H9 (cell line): ENCODE results near the gene SS18. TPM values are rescaled to one million over a fixed set of nuclear protein-coding genes. Genes with fewer than 3 reads are reported as not detected.
"Not testable (repeated sequence)": the region's sequence is repeated elsewhere in the genome, so short reads cannot be mapped to it uniquely, and the experiment has no call there.

Experiments
- DNase-seq: peaks from one replicate; pipeline ENCODE4 v3.0.0-alpha.2; 2017
- H2AFZ ChIP-seq: one replicate; pipeline ENCODE4 v1.6.1; 2013; ENCODE audit warnings: mild to moderate bottlenecking, low read length, control low read depth, moderate library complexity
- H2AK5ac ChIP-seq: 2 replicates; pipeline ENCODE4 v1.6.1; 2013; ENCODE audit warnings: low read length, control low read depth, mixed read lengths; ENCODE audit not compliant: insufficient read length
- H2BK120ac ChIP-seq: one replicate; pipeline ENCODE4 v1.6.1; 2013; ENCODE audit warnings: low read depth, mild to moderate bottlenecking, low read length, control low read depth, inconsistent platforms; ENCODE audit not compliant: poor library complexity, severe bottlenecking
- H2BK12ac ChIP-seq: 2 replicates; pipeline ENCODE4 v1.6.1; 2013; ENCODE audit warnings: low read length, control low read depth, mixed read lengths, low read depth; ENCODE audit not compliant: insufficient read length
- H2BK15ac ChIP-seq: 2 replicates; pipeline ENCODE4 v1.6.1; 2013; ENCODE audit warnings: low read depth, low read length, control low read depth
- H2BK20ac ChIP-seq: one replicate; pipeline ENCODE4 v1.6.1; 2013; ENCODE audit warnings: low read depth, mild to moderate bottlenecking, low read length, control low read depth, inconsistent platforms; ENCODE audit not compliant: poor library complexity, severe bottlenecking
- H2BK5ac ChIP-seq: 2 replicates; pipeline ENCODE4 v1.6.1; 2013; ENCODE audit warnings: low read length, control low read depth, mixed read lengths; ENCODE audit not compliant: insufficient read length
- H3K14ac ChIP-seq: 2 replicates; pipeline ENCODE4 v1.6.1; 2013; ENCODE audit warnings: low read length, control low read depth; ENCODE audit not compliant: insufficient read depth
- H3K18ac ChIP-seq: 2 replicates; pipeline ENCODE4 v1.6.1; 2013; ENCODE audit warnings: low read depth, mild to moderate bottlenecking, mixed read lengths, low read length, control low read depth; ENCODE audit not compliant: insufficient read length
- H3K23ac ChIP-seq: 2 replicates; pipeline ENCODE4 v1.6.1; 2013; ENCODE audit warnings: low read length, control low read depth, mixed read lengths, low read depth; ENCODE audit not compliant: insufficient read length
- H3K23me2 ChIP-seq: 2 replicates; pipeline ENCODE4 v1.6.1; 2013; ENCODE audit warnings: low read depth, mild to moderate bottlenecking, mixed read lengths, low read length, control low read depth; ENCODE audit not compliant: insufficient read length, poor library complexity, severe bottlenecking
- H3K27ac ChIP-seq: 2 replicates; pipeline ENCODE4 v1.5.1; 2013; ENCODE audit warnings: low read length, control low read depth, mixed read lengths, low read depth; ENCODE audit not compliant: insufficient read length
- H3K27me3 ChIP-seq: 2 replicates; pipeline ENCODE4 v1.6.1; 2013; ENCODE audit warnings: low read length, control low read depth, inconsistent platforms; ENCODE audit not compliant: insufficient read depth
- H3K4ac ChIP-seq: 2 replicates; pipeline ENCODE4 v1.6.1; 2013; ENCODE audit warnings: low read depth, mild to moderate bottlenecking, control low read depth, inconsistent platforms, low read length, moderate library complexity
- H3K4me1 ChIP-seq: 2 replicates; pipeline ENCODE4 v1.6.1; 2013; ENCODE audit warnings: low read length, control low read depth, inconsistent platforms; ENCODE audit not compliant: insufficient read depth
- H3K4me2 ChIP-seq: 2 replicates; pipeline ENCODE4 v1.6.1; 2013; ENCODE audit warnings: low read length, control low read depth, mixed read lengths; ENCODE audit not compliant: insufficient read length, insufficient read depth
- H3K56ac ChIP-seq: 2 replicates; pipeline ENCODE4 v1.6.1; 2013; ENCODE audit warnings: low read depth, mild to moderate bottlenecking, mixed read lengths, low read length, control low read depth; ENCODE audit not compliant: insufficient read length
- H3K79me1 ChIP-seq: 2 replicates; pipeline ENCODE4 v1.6.1; 2013; ENCODE audit warnings: low read depth, mild to moderate bottlenecking, moderate library complexity, low read length, control low read depth, inconsistent platforms; ENCODE audit not compliant: insufficient read depth, poor library complexity, severe bottlenecking
- H3K79me2 ChIP-seq: 2 replicates; pipeline ENCODE4 v1.6.1; 2013; ENCODE audit warnings: low read length, control low read depth, inconsistent platforms; ENCODE audit not compliant: insufficient read depth
- H3K9ac ChIP-seq: 2 replicates; pipeline ENCODE4 v1.6.1; 2013; ENCODE audit warnings: low read length, control low read depth, mixed read lengths; ENCODE audit not compliant: insufficient read length; ENCODE audit errors: extremely low read depth
- H3K9me3 ChIP-seq: one replicate; pipeline ENCODE4 v1.6.1; 2013; ENCODE audit warnings: low read depth, low read length, inconsistent platforms; ENCODE audit not compliant: control insufficient read depth
- H3T11ph ChIP-seq: one replicate; pipeline ENCODE4 v1.6.1; 2013; ENCODE audit warnings: mild to moderate bottlenecking, low read length, control low read depth, inconsistent platforms
- H4K20me1 ChIP-seq: one replicate; pipeline ENCODE4 v1.6.1; 2013; ENCODE audit not compliant: control insufficient read depth, insufficient read length, insufficient read depth
- H4K5ac ChIP-seq: 2 replicates; pipeline ENCODE4 v1.6.1; 2013; ENCODE audit warnings: low read depth, mild to moderate bottlenecking, mixed read lengths, low read length, control low read depth; ENCODE audit not compliant: insufficient read length
- H4K8ac ChIP-seq: replicated peaks from 2 replicates; pipeline ENCODE4 v1.6.1; 2013; ENCODE audit warnings: low read length, control low read depth, mixed read lengths, low read depth; ENCODE audit not compliant: insufficient read length
- H4K91ac ChIP-seq: 2 replicates; pipeline ENCODE4 v1.6.1; 2013; ENCODE audit warnings: low read depth, mild to moderate bottlenecking, moderate library complexity, mixed read lengths, low read length, control low read depth; ENCODE audit not compliant: insufficient read length
- H3K27ac Mint-ChIP-seq, 3 experiments: 2 replicates in 2 of 3; 3 replicates in 1 of 3; pipeline ENCODE4 v1.8.0; 2020 to 2021; ENCODE audit warnings: mixed read lengths in 3 of 3, mild to moderate bottlenecking in 1 of 3, moderate library complexity in 1 of 3
- H3K27me3 Mint-ChIP-seq: 2 replicates; pipeline ENCODE4 v1.8.0; 2021; ENCODE audit warnings: low read depth, mild to moderate bottlenecking, moderate library complexity, mixed read lengths
- H3K36me3 Mint-ChIP-seq, 3 experiments: 2 replicates in 2 of 3; 3 replicates in 1 of 3; pipeline ENCODE4 v1.8.0; 2020 to 2021; ENCODE audit warnings: low read depth in 3 of 3, mixed read lengths in 3 of 3; ENCODE audit not compliant: insufficient read depth in 1 of 3
- H3K4me1 Mint-ChIP-seq, 2 experiments: 2 replicates each; pipeline ENCODE4 v1.8.0; 2020; ENCODE audit warnings: mixed read lengths in 2 of 2
- H3K4me3 Mint-ChIP-seq, 2 experiments: 2 replicates in 1 of 2; 3 replicates in 1 of 2; pipeline ENCODE4 v1.8.0; 2020 to 2021; ENCODE audit warnings: mild to moderate bottlenecking in 2 of 2, mixed read lengths in 2 of 2, moderate library complexity in 1 of 2
- H3K9me3 Mint-ChIP-seq, 2 experiments: 2 replicates in 1 of 2; 3 replicates in 1 of 2; pipeline ENCODE4 v1.8.0; 2020; ENCODE audit warnings: mild to moderate bottlenecking in 2 of 2, mixed read lengths in 2 of 2, moderate library complexity in 1 of 2
- CTCF ChIP-seq: fragments of 200-600 bp; sonication (generic); conservative IDR thresholded peaks from 3 replicates; pipeline ENCODE4 v1.8.0; 2021; ENCODE audit warnings: antibody characterized with exemption, mild to moderate bottlenecking
- WGBS: extraction: QIAGEN DNeasy Blood & Tissue Kit; methylation state at CpG from one replicate; pipeline ENCODE4 v1.1.7; 2013; ENCODE audit warnings: missing lambda C conversion rate, low lambda C conversion rate, mixed read lengths; ENCODE audit not compliant: insufficient read length; ENCODE audit errors: extremely low coverage; 5-methylcytosine and 5-hydroxymethylcytosine counted together
- total RNA-seq: library from RNA; stranded (reverse); gene quantifications from 2 replicates; pipeline ENCODE4 v1.2.1, GENCODE V29; 2021

Gene SS18
- total RNA-seq, 1 experiment from 2014 or later = 87.9 TPM

- Histone ChIP-seq H3K79me2 (no peaks in the 10 kb centered on the region), H3K23ac (no peak within 1 kb of the TSS), H3K79me1 (no peaks in the 10 kb centered on the region), H3K27ac (no peak within 1 kb of the TSS), H2BK5ac (no peak within 1 kb of the TSS), H3K9me3 (no peaks in the 10 kb centered on the region), H3T11ph (no peak within 1 kb of the TSS), H2BK15ac (no peak within 1 kb of the TSS), H4K8ac (no peak within 1 kb of the TSS), H3K27me3 (no peaks in the 10 kb centered on the region), H4K91ac (no peak within 1 kb of the TSS), H3K4me1 (no peaks in the 10 kb centered on the region), H3K4me2 (peak within 1 kb of the TSS; percentile 49), H3K9ac (no peak within 1 kb of the TSS), H2AFZ (peak within 1 kb of the TSS; percentile 70), H2AK5ac (no peak within 1 kb of the TSS), H3K14ac (no peak within 1 kb of the TSS), H3K23me2 (no peaks in the 10 kb centered on the region), H2BK20ac (no peak within 1 kb of the TSS), H3K4ac (no peak within 1 kb of the TSS), H4K5ac (no peak within 1 kb of the TSS), H4K20me1 (no peaks in the 10 kb centered on the region), H3K56ac (no peak within 1 kb of the TSS), H2BK12ac (no peak within 1 kb of the TSS), H3K18ac (no peak within 1 kb of the TSS), H2BK120ac (no peak within 1 kb of the TSS)
- Mint-ChIP-seq H3K27ac (peak within 1 kb of the TSS in 1 of 3 experiments; percentile 6; a peak in 2 of 7 replicates), H3K4me1 (peaks cover 0 to 6% of the 10 kb centered on the region in 2 experiments; a peak in 1 of 4 replicates), H3K36me3 (no peaks in the 10 kb centered on the region), H3K4me3 (peak within 1 kb of the TSS in 1 of 2 experiments; percentile 37; a peak in 1 of 5 replicates), H3K27me3 (peaks cover 8% of the 10 kb centered on the region), H3K9me3 (no peaks in the 10 kb centered on the region; a peak in 1 of 5 replicates)
- no CpG with 5 or more reads among the region's 31 CpGs for WGBS
- TF ChIP-seq CTCF = no peak
- DNase-seq = peak; percentile 65
These were observed 43.2 kb upstream of the SS18 start, which contains the start of gene PSMA8 for GRCh38 chr18:26133652-26134051. Gene PSMA8 (plus strand): TSS chr18:26133869. CDS start chr18:26133966, 97 bp downstream.

DNA sequence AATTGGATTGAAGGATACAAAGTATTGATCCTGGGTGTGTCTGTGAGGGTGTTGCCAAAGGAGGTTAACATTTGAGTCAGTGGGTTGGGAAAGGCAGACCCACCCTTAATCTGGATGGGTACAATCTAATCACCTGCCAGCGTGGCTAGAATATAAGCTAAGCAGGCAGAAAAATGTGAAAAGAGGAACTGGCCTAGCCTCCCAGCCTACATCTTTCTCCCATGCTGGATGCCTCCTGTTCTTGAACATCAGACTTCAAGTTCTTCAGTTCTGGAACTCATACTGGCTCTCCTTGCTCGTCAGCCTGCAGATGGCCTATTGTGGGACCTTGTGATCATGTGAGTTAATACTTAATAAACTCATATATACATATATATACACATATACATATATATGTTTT, 37.8 kb upstream of the SS18 start:
- H3K9me3 ChIP-seq, H3T11ph ChIP-seq, H3K36me3 Mint-ChIP-seq, DNase-seq, H2AFZ ChIP-seq, H3K27ac Mint-ChIP-seq, H4K20me1 ChIP-seq, H3K9ac ChIP-seq, H3K56ac ChIP-seq, H3K18ac ChIP-seq, H3K4me1 Mint-ChIP-seq, H3K27me3 ChIP-seq, H3K27ac ChIP-seq, H4K8ac ChIP-seq, H3K14ac ChIP-seq, H3K4me1 ChIP-seq, H3K4me2 ChIP-seq, H2BK15ac ChIP-seq, H3K27me3 Mint-ChIP-seq, H2BK12ac ChIP-seq, H3K4ac ChIP-seq, H3K4me3 Mint-ChIP-seq, H2BK5ac ChIP-seq, H2BK120ac ChIP-seq, H3K9me3 Mint-ChIP-seq, H4K5ac ChIP-seq, H3K23me2 ChIP-seq, H3K23ac ChIP-seq, H2BK20ac ChIP-seq, H4K91ac ChIP-seq, H3K79me2 ChIP-seq, H3K79me1 ChIP-seq, H2AK5ac ChIP-seq: not testable (repeated sequence)
- WGBS = no CpG with 5 or more reads among the region's 2 CpGs
